GM23338 (cell line): ENCODE results near the gene PCNT. TPM values are rescaled to one million over a fixed set of nuclear protein-coding genes. Genes with fewer than 3 reads are reported as not detected.

ENCODE experiments used
- ATAC-seq: fragments of 200-7000 bp; cut with Tn5 transposase; 3 replicates; pipeline ENCODE4 v1.9.1; 2020
- DNase-seq: peaks from one replicate; pipeline ENCODE4 v3.0.0-alpha.2; 2015; ENCODE audit warnings: low spot score
- H2AFZ ChIP-seq: fragments of 200-600 bp; sonication (generic); 2 replicates; pipeline ENCODE4 v1.8.0; 2016; ENCODE audit warnings: antibody characterized with exemption, mild to moderate bottlenecking, moderate library complexity
- H3F3A ChIP-seq: fragments of 200-600 bp; sonication (generic); replicated peaks from 2 replicates; pipeline ENCODE4 v1.8.0; 2017; ENCODE audit warnings: antibody characterized with exemption, mixed run types, low read depth
- H3K27ac ChIP-seq: fragments of 200-600 bp; sonication (generic); 2 replicates; pipeline ENCODE4 v1.6.1; 2016; ENCODE audit warnings: low read depth
- H3K27me3 ChIP-seq: fragments of 200-600 bp; sonication (generic); 2 replicates; pipeline ENCODE4 v1.8.0; 2016; ENCODE audit warnings: mild to moderate bottlenecking, mixed run types, moderate library complexity; ENCODE audit not compliant: insufficient read depth
- H3K36me3 ChIP-seq: fragments of 200-600 bp; sonication (generic); 2 replicates; pipeline ENCODE4 v1.8.0; 2016; ENCODE audit warnings: mild to moderate bottlenecking; ENCODE audit not compliant: insufficient read depth
- H3K4me1 ChIP-seq: fragments of 200-600 bp; sonication (generic); 2 replicates; pipeline ENCODE4 v1.8.0; 2016; ENCODE audit warnings: mild to moderate bottlenecking, moderate library complexity; ENCODE audit not compliant: insufficient read depth
- H3K4me2 ChIP-seq: fragments of 200-600 bp; sonication (generic); 2 replicates; pipeline ENCODE4 v1.7.1; 2017; ENCODE audit warnings: mixed run types
- H3K4me3 ChIP-seq: fragments of 200-600 bp; sonication (generic); 2 replicates; pipeline ENCODE4 v1.6.1; 2016; ENCODE audit warnings: mixed run types
- H3K79me2 ChIP-seq: fragments of 200-600 bp; sonication (generic); replicated peaks from 2 replicates; pipeline ENCODE4 v1.8.0; 2017; ENCODE audit warnings: mild to moderate bottlenecking; ENCODE audit not compliant: insufficient read depth
- H3K9me2 ChIP-seq: fragments of 200-600 bp; sonication (generic); 2 replicates; pipeline ENCODE4 v1.8.0; 2017; ENCODE audit not compliant: insufficient read depth
- H4K20me1 ChIP-seq: fragments of 200-600 bp; sonication (generic); replicated peaks from 2 replicates; pipeline ENCODE4 v1.8.0; 2017; ENCODE audit warnings: mild to moderate bottlenecking; ENCODE audit not compliant: insufficient read depth
- H3K27ac Mint-ChIP-seq: 2 replicates; pipeline ENCODE4 v1.8.0; 2020; ENCODE audit warnings: inconsistent platforms, mild to moderate bottlenecking, moderate library complexity, mixed read lengths
- H3K27me3 Mint-ChIP-seq: 3 replicates; pipeline ENCODE4 v1.8.0; 2022; ENCODE audit warnings: low read depth, mild to moderate bottlenecking, moderate library complexity, mixed read lengths, inconsistent platforms; ENCODE audit not compliant: insufficient read depth, poor library complexity
- H3K36me3 Mint-ChIP-seq: 3 replicates; pipeline ENCODE4 v1.8.0; 2021; ENCODE audit warnings: low read depth, mild to moderate bottlenecking, inconsistent platforms, moderate library complexity, mixed read lengths
- H3K4me1 Mint-ChIP-seq: 3 replicates; pipeline ENCODE4 v1.8.0; 2020; ENCODE audit warnings: mild to moderate bottlenecking, inconsistent platforms, mixed read lengths
- H3K4me3 Mint-ChIP-seq: 3 replicates; pipeline ENCODE4 v1.8.0; 2021; ENCODE audit warnings: moderate library complexity, mild to moderate bottlenecking, inconsistent platforms, mixed read lengths
- H3K9me3 Mint-ChIP-seq: 3 replicates; pipeline ENCODE4 v1.8.0; 2020; ENCODE audit warnings: moderate library complexity, mild to moderate bottlenecking, inconsistent platforms, mixed read lengths
- CREB1 ChIP-seq: fragments of 250-450 bp; sonication (Bioruptor Pico); IDR thresholded peaks from 2 replicates; pipeline ENCODE4 v1.5.0; 2020; ENCODE audit warnings: low read depth, mild to moderate bottlenecking, moderate library complexity
- CTCF ChIP-seq, 2 experiments: fragments of 200-600 bp in 1 of 2; sonication (generic) in 1 of 2; conservative IDR thresholded peaks; 2 replicates each; pipeline versions ENCODE4 v1.5.1 to v1.6.1; 2016 to 2017; ENCODE audit warnings: antibody characterized with exemption in 2 of 2, low read depth in 2 of 2, mild to moderate bottlenecking in 2 of 2, moderate library complexity in 1 of 2
- ETS1 ChIP-seq: IDR thresholded peaks from 2 replicates; pipeline ENCODE4 v1.6.1; 2016; ENCODE audit warnings: antibody characterized with exemption
- EZH2phosphoT487 ChIP-seq: fragments of 200-600 bp; sonication (generic); IDR thresholded peaks from one replicate; pipeline ENCODE4 v1.8.1; 2018; ENCODE audit warnings: antibody characterized with exemption; ENCODE audit not compliant: unreplicated experiment
- POLR2AphosphoS5 ChIP-seq: IDR thresholded peaks from 2 replicates; pipeline ENCODE4 v1.6.1; 2016; ENCODE audit warnings: antibody characterized with exemption, low read depth
- REST ChIP-seq: IDR thresholded peaks from one replicate; pipeline ENCODE4 v1.6.1; 2018; ENCODE audit warnings: antibody characterized with exemption; ENCODE audit not compliant: unreplicated experiment
- ZNF114 ChIP-seq: fragments of 250-450 bp; sonication (Bioruptor Pico); IDR thresholded peaks from 2 replicates; pipeline ENCODE4 v1.5.0; 2020; ENCODE audit warnings: mild to moderate bottlenecking, moderate library complexity
- ZNF331 ChIP-seq: fragments of 250-450 bp; sonication (Bioruptor Pico); IDR thresholded peaks from 2 replicates; pipeline ENCODE4 v1.5.0; 2020; ENCODE audit warnings: low read depth, mild to moderate bottlenecking, moderate library complexity
- ZNF462 ChIP-seq: fragments of 250-450 bp; sonication (Bioruptor Pico); IDR thresholded peaks from 2 replicates; pipeline ENCODE4 v1.5.0; 2020; ENCODE audit warnings: mild to moderate bottlenecking, moderate library complexity
- polyA plus RNA-seq: library from polyadenylated mRNA; unstranded; fragments of >200 nt; fragmentation: Nextera tagmentation; extraction: Ambion mirVana; gene quantifications from 2 replicates; pipeline ENCODE4 v1.2.1, GENCODE V29; 2016
- total RNA-seq: library from RNA; depleted of rRNA; stranded (reverse); fragments of >200 nt; shearing (Covaris generic); gene quantifications from 2 replicates; pipeline ENCODE4 v1.2.3, GENCODE V29; 2014

The PCNT gene
- total and polyA plus RNA-seq, 2 experiments from 2014 or later, result 39.6 to 46.1 TPM

- TF ChIP-seq CTCF (conservative IDR thresholded peaks at IDR 0.05; ENCODE audit: low read depth in 2 of 2), result no peak
- no peak for TF ChIP-seq EZH2phosphoT487
- no peak for TF ChIP-seq CREB1 (CRISPR knock-in tag)
Observed at GRCh38 chr21:46489162-46489663, 165.3 kb downstream of the PCNT start (continued).

GRCh38 chr21:46489800-46490199, 165.8 kb downstream of the PCNT start:
- Mint-ChIP-seq H3K36me3 (peaks cover 3% of the 10 kb centered on the region; the same call in 2 of the 3 replicates), H3K9me3 (no peaks in the 10 kb centered on the region), H3K27me3 (peaks cover 6% of the 10 kb centered on the region), H3K4me1 (peaks cover 4% of the 10 kb centered on the region), H3K4me3 (no peak overlapping the region), H3K27ac (peak overlapping the region; percentile 90)
- Histone ChIP-seq H2AFZ (no peak overlapping the region), H4K20me1 (peaks cover 15% of the 10 kb centered on the region), H3F3A (no peaks in the 10 kb centered on the region), H3K9me2 (no peaks in the 10 kb centered on the region), H3K4me2 (no peak overlapping the region), H3K36me3 (peaks cover 11% of the 10 kb centered on the region; the same call in 1 of the 2 replicates), H3K79me2 (no peaks in the 10 kb centered on the region), H3K4me1 (no peaks in the 10 kb centered on the region), H3K27ac (0 out of 2 replicates have a peak overlapping the region, but pooled peaks have one; percentile 36), H3K27me3 (no peaks in the 10 kb centered on the region), H3K4me3 (no peak overlapping the region)
- TF ChIP-seq ZNF331 (CRISPR knock-in tag) (no peak), POLR2AphosphoS5 (no peak), ZNF114 (CRISPR knock-in tag) (no peak), REST (no peak), ZNF462 (CRISPR knock-in tag) (no peak), CTCF (conservative IDR thresholded peaks at IDR 0.05; ENCODE audit: low read depth in 2 of 2) (no peak), ETS1 (no peak)
- peak; percentile 91 for ATAC-seq
- peak; percentile 17 for DNase-seq
